ENCODE data around the gene CDC14C. TPM values are rescaled to one million over a fixed set of nuclear protein-coding genes. Genes with fewer than 3 reads are reported as not detected.

The CDC14C gene
- total and polyA plus RNA-seq, 9 of the 15 experiments (the other 6 are each of a cell fraction or from before 2014, with no cell fraction given): not detected

- no peak for TF ChIP-seq STAT5A (IDR thresholded peaks at IDR 0.05; ENCODE audit: borderline replicate concordance, low read length)
- Histone ChIP-seq H4K20me1 (replicated peaks; ENCODE audit: control insufficient read depth, insufficient read depth, low read length) (no peaks in the 10 kb centered on the region), H3K27me3 (ENCODE audit: control insufficient read depth in 2 of 2, insufficient read depth in 2 of 2, low read length in 2 of 2) (no peaks in the 10 kb centered on the region), H3K27ac (ENCODE audit: extremely low read depth, low read depth, low read length) (no peak overlapping the region), H3K4me3 (no peak overlapping the region), H3K4me1 (replicated peaks in 1 of 2; ENCODE audit: control insufficient read depth in 2 of 2, insufficient read depth in 2 of 2, low read length in 2 of 2) (no peaks in the 10 kb centered on the region), H3K36me3 (ENCODE audit: control insufficient read depth, insufficient read depth, low read length) (no peaks in the 10 kb centered on the region), H2AFZ (ENCODE audit: low read depth, low read length) (no peak overlapping the region), H3K9me1 (ENCODE audit: control insufficient read depth, insufficient read depth, low read length) (no peaks in the 10 kb centered on the region), H3K79me2 (ENCODE audit: control insufficient read depth, insufficient read depth, low read length) (no peaks in the 10 kb centered on the region), H3K9ac (ENCODE audit: insufficient read depth in 1 of 2, low read depth in 2 of 2, low read length in 2 of 2) (no peak overlapping the region), H3K9me3 (replicated peaks; ENCODE audit: control insufficient read depth, insufficient read depth, low read depth, low read length) (no peaks in the 10 kb centered on the region), H3K4me2 (ENCODE audit: insufficient read depth, low read length) (no peak overlapping the region)
- intact Hi-C loops (cut with micrococcal nuclease): no loop called here
- FAIRE-seq (no peak), ATAC-seq (no peak), DNase-seq (ENCODE audit: extremely low read depth in 1 of 4, low spot score in 3 of 4) (no peak)
- CTCF ChIA-PET (ENCODE audit: low intra/inter-chr PET ratio): no interaction called here
- POLR2A ChIA-PET: no interaction called here
- in situ Hi-C loops (cut with MboI): no loop called here
- BruUV-seq (replicated peaks): no TSS peak
- WGBS (ENCODE audit: insufficient coverage, low coverage, missing lambda C conversion rate): 0% methylated on average over 5 of the region's 5 CpGs
Measured at GRCh38 chr7:48976253-48976652, 51.9 kb downstream of the CDC14C start.

DNA sequence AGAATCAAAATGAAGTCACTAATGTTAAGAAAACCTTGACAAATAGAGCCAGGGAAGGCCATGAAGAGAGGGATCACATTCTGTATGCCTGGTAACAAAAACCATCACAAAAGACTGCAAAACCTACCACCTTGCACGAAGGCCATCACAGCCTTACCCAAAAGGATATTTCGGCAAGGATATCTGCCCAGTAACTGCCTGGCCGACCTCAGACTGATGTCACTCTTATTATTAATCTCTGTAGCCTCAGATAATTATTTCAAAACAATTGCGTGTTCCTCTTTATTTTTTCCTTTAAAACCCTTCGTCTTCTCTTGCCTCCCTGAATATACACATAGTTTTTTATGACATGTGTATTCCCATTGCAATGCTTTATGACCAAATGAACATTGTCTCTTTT lies 52.5 kb downstream of the CDC14C start:
- H3K4me2 ChIP-seq (ENCODE audit: insufficient read depth, low read length): no peak overlapping the region
- H3K4me1 ChIP-seq (replicated peaks in 1 of 2; ENCODE audit: control insufficient read depth in 2 of 2, insufficient read depth in 2 of 2, low read length in 2 of 2): no peaks in the 10 kb centered on the region
- H3K9me1 ChIP-seq (ENCODE audit: control insufficient read depth, insufficient read depth, low read length): no peaks in the 10 kb centered on the region
- BruUV-seq (replicated peaks): no TSS peak
- intact Hi-C loops (cut with micrococcal nuclease) (no loop called here), in situ Hi-C loops (cut with MboI) (no loop called here)
- no peaks in the 10 kb centered on the region for H4K20me1 ChIP-seq (replicated peaks; ENCODE audit: control insufficient read depth, insufficient read depth, low read length)
- no peak for FAIRE-seq
- no peak overlapping the region for H3K4me3 ChIP-seq
- no peak for DNase-seq (ENCODE audit: extremely low read depth in 1 of 4, low spot score in 3 of 4)
- no peak overlapping the region for H3K9ac ChIP-seq (ENCODE audit: insufficient read depth in 1 of 2, low read depth in 2 of 2, low read length in 2 of 2)
- WGBS (ENCODE audit: insufficient coverage, low coverage, missing lambda C conversion rate): under 1% methylated on average over 5 of the region's 5 CpGs
- no peaks in the 10 kb centered on the region; the same call in 1 of the 2 replicates for H3K9me3 ChIP-seq (replicated peaks; ENCODE audit: control insufficient read depth, insufficient read depth, low read depth, low read length)
- CTCF ChIA-PET (ENCODE audit: low intra/inter-chr PET ratio): no interaction called here
- H3K36me3 ChIP-seq (ENCODE audit: control insufficient read depth, insufficient read depth, low read length): no peaks in the 10 kb centered on the region
- H3K27me3 ChIP-seq (ENCODE audit: control insufficient read depth in 2 of 2, insufficient read depth in 2 of 2, low read length in 2 of 2): no peaks in the 10 kb centered on the region
- no peak for ATAC-seq
- POLR2A ChIA-PET: no interaction called here
- H3K27ac ChIP-seq (ENCODE audit: extremely low read depth, low read depth, low read length): no peak overlapping the region
- no peaks in the 10 kb centered on the region for H3K79me2 ChIP-seq (ENCODE audit: control insufficient read depth, insufficient read depth, low read length)
- no peak overlapping the region for H2AFZ ChIP-seq (ENCODE audit: low read depth, low read length)
- TF ChIP-seq RFX7 (CRISPR knock-in tag; IDR thresholded peaks at IDR 0.05) (no peak), TSC22D4 (tag; IDR thresholded peaks at IDR 0.05) (no peak), PHF21A (IDR thresholded peaks at IDR 0.05; ENCODE audit: borderline replicate concordance, low read depth) (no peak), HMG20B (CRISPR knock-in tag; IDR thresholded peaks at IDR 0.05) (no peak), ARID2 (IDR thresholded peaks at IDR 0.05) (no peak), ATF3 (IDR thresholded peaks at IDR 0.05) (no peak), ATF3 (CRISPR knock-in tag; conservative IDR thresholded peaks at IDR 0.05) (no peak), ESRRA (IDR thresholded peaks at IDR 0.05; ENCODE audit: borderline replicate concordance, low read depth) (no peak), GATA2 (CRISPR knock-in tag; IDR thresholded peaks at IDR 0.05) (no peak), TARDBP (IDR thresholded peaks at IDR 0.05) (no peak), RBM39 (optimal IDR thresholded peaks at IDR 0.05; ENCODE audit: low read depth, low read length) (no peak)
- TF ChIP-seq, protein P1, sequence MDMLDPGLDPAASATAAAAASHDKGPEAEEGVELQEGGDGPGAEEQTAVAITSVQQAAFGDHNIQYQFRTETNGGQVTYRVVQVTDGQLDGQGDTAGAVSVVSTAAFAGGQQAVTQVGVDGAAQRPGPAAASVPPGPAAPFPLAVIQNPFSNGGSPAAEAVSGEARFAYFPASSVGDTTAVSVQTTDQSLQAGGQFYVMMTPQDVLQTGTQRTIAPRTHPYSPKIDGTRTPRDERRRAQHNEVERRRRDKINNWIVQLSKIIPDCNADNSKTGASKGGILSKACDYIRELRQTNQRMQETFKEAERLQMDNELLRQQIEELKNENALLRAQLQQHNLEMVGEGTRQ (CRISPR knock-in tag; IDR thresholded peaks at IDR 0.05): no peak
- TF ChIP-seq, protein P2, sequence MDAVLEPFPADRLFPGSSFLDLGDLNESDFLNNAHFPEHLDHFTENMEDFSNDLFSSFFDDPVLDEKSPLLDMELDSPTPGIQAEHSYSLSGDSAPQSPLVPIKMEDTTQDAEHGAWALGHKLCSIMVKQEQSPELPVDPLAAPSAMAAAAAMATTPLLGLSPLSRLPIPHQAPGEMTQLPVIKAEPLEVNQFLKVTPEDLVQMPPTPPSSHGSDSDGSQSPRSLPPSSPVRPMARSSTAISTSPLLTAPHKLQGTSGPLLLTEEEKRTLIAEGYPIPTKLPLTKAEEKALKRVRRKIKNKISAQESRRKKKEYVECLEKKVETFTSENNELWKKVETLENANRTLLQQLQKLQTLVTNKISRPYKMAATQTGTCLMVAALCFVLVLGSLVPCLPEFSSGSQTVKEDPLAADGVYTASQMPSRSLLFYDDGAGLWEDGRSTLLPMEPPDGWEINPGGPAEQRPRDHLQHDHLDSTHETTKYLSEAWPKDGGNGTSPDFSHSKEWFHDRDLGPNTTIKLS (IDR thresholded peaks at IDR 0.05; ENCODE audit: borderline replicate concordance, low read depth): no peak
- TF ChIP-seq, protein P3, sequence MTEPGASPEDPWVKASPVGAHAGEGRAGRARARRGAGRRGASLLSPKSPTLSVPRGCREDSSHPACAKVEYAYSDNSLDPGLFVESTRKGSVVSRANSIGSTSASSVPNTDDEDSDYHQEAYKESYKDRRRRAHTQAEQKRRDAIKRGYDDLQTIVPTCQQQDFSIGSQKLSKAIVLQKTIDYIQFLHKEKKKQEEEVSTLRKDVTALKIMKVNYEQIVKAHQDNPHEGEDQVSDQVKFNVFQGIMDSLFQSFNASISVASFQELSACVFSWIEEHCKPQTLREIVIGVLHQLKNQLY (CRISPR knock-in tag; conservative IDR thresholded peaks at IDR 0.05): no peak
